HG03457 (cell line): ENCODE results near the gene ISCA2.

Source experiments
- ATAC-seq: cut with Tn5 transposase; IDR thresholded peaks from one replicate; pipeline ENCODE4 v1.9.1; 2021; ENCODE audit warnings: moderate number of reproducible peaks; ENCODE audit not compliant: unreplicated experiment

ISCA2 gene

DNA sequence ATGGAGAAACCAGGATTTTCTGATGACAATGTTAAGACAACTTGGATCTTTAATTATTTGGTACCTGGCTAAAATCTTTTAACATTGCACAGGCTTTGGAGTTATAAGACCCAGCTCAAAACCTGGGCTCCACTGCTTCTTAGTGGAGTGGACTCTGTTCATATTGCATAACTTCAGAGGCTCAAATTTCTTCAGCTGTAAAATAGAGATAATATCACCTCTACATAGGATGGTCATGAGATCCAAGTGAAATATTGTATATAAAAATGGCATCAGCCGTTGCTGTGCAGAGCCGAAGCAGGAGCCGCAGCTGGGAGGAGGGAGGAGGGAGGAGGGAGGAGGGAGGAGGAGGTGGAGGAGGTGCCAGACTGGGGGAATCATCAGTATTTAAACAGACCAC, 11.0 kb upstream of the ISCA2 start:
- no peak for ATAC-seq

DNA sequence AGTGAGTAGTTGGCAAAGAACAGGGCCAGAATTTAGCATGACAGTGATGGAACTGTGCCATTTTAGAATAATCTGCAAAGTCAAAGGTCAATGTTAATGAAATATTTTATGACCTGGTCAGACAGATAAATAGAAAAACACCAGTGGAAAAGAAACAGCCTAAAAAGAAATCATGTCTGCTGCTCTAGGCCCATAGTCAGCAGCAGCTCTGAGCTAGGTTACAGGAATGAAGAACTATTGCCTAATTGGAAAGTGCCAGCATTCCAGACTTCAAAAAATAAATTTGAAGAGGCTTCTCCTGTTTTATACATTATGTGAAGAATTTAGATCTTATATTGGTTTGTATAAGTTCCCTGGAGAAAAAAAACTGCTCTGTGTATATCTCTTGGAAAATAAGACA, 10.2 kb upstream of the ISCA2 start:
- ATAC-seq, result no peak

DNA sequence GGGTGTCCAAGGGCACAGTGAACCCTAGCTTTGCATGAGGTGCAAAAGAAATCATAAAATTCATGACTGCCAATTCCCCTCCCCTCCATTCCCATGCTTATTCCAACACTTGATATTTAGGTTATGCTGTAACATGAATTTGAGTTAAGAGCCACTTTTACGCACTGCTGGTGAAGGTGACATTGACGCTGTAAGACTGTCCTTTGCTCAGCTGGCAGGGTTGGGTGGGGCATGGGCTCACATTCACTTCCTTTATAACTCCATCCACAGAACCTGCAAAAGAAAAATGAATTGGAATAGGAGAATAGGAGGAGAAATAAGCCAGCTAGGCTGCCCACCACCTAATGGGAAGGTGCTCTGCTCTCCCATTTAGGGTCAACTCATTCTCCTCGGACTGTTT, 7.4 kb upstream of the ISCA2 start:
- no peak for ATAC-seq

DNA sequence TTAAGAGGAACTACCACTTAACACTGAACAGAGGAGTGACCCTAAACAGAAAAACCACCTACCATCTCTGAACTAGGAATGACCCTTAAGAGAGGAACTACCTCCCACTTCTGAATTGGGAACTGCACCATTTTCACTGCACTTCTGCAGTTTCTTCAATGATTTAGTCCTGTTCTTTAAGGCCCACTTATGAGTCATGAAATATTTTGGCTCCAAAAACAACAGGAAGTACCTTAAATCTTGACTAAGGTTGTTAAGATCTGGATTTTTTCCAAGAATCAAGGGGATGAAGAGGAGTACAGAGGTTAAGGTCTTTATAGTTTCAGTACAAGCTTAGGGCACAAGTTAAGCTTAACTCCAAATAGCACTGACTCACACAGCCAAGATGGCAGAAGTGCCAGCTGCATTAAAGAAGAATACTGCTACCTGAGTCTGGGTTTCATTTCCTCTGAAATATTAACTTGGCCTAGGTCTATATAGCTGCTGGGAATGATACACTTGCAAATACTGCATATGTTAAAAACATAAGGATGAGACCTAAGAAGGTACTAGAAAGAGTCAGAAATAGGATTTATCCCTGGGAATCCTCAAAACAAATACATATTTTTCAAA, 4.7 kb upstream of the ISCA2 start:
- no peak for ATAC-seq

DNA sequence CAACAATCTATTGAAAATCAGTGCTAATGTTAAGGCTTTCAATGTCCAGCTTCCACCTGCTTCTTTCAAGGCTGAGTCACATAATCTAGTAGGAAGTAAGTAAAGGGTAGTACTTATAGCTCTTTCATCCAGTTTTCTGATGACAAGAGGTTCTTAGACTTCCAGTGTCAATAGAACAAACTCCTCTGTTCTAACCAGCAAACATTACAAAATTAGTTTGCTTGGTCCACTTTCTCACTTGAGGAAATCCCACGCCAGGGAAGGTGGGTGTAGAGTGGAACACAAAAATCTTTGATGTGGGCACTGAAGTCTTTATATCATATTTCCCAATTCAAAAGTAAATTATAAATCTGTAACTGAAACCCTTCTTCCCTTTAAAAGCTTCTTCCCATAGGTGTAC, 3.1 kb upstream of the ISCA2 start:
- ATAC-seq, result no peak

DNA sequence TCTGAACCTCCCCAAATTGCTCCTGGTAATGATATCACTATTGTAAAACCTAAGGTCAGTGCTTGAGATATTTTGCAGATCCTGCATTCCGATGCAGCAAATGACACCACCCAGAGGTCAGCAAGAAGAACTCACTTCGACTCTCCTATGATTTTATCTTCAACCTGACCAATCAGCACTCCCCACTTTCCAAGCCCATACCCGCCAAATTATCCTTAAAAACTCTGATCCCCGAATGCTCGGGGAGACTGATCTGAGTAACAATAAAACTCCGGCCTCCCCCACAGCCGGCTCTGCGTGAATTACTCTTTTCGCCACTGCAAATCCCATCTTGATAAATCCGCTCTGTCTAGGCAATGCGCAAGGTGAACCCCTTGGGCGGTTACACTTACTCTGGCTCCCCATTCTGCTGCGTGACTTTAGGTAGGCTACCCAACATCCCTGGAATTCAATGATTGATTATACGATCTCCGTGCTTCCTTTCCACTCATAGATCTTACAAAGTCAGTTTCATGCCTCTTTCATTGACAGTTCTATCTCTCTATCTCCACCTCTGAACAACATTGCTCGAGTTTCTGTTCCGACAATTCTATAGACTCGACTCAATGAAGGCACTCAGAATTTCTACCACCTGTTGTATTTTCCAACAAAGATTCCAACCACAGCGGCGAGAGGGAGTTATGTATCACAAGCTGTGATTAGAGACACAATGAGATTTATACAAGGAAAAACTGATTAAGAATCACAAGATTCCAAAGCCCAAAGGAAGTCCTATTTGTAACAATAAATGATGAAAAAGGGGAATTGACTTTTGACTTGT, 1.4 kb upstream of the ISCA2 start:
- no peak for ATAC-seq

DNA sequence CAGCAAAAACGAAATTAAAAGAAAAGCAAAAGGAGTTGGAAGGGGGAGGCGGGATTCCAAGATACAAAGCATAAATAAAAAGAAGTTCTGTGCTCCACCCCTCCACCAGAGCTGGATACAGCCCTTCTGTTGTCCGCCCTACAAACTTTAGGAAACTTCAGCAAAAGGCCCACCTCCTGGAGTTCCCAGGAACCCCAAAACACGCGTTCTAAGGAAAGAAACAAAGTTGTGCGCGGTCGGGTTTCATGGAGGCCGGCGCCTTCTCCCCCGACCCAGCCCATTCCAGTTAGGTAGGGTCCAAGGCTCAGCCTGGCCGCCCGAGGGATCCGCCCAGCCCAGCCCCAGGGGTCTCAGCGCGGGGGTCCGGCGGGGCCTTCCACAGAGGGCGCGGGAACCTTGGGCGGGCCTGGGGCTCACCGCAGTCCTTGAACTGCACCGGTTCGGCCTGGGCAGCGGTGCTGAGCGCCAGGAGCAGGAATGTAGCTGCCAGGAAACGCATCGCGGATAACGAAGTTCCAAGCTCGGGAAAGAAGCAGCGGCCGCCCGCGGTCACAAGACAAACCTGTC, 706 bp upstream of the ISCA2 start, which contains the start of gene NPC2:
Gene NPC2 (minus strand): TSS at position 530 of the 567 bp plus-strand sequence. CDS start 31 bp downstream, at position 499.
- ATAC-seq, result peak; percentile 4

DNA sequence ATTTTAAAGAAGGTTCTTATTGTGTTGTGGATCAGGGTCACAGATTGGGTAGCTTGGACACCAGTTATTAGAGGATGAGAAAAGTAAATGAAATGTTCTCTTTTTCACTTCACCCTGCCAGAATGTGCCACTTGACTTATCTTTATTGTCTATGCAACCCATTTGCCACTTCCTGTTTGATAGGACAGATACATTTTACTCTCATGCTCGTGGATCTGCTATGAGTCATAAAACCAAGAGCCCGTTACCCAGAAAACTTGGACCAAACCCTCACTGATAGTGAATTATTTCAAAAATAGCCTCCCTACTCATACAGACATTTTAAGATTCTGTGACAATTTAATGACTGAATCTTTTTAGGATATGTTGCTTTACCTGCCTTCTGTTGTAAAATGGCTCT, 1.8 kb downstream of the ISCA2 start:
- ATAC-seq, result no peak

DNA sequence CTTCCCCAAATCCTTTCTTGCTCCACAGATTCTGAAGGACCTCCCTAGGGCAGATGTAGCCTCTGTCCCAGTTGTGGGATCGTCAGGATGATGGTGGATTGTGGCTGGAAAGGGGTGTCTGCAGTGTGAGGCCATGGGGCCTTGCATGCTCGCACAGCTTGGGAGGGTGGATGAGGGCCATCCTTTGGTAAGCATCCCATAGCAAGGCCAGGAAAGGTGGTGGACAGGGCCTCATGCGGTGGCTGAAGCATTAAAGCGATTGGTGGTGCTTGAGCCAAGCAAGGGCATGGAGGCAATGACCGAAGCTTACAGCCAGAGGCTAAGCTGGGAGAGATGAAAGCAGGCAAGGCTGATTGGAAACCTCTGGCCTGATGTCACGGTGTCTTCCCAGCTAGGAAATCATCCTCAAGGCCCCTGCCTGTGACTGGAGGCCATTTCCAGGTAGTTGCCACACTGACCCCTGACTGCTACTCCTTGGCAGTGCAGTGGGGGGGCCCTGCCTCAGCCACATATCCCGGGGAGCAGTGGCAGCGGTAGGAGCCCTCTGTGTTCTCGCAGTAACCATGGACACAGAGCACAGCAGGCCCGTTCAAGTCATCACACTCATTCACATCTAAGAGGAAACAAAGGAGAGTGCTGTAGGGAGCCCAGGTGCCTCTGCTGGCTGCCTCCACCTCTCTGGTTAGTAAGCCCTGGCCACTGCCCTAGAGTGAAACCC, 7.0 kb downstream of the ISCA2 start:
- ATAC-seq, result no peak

DNA sequence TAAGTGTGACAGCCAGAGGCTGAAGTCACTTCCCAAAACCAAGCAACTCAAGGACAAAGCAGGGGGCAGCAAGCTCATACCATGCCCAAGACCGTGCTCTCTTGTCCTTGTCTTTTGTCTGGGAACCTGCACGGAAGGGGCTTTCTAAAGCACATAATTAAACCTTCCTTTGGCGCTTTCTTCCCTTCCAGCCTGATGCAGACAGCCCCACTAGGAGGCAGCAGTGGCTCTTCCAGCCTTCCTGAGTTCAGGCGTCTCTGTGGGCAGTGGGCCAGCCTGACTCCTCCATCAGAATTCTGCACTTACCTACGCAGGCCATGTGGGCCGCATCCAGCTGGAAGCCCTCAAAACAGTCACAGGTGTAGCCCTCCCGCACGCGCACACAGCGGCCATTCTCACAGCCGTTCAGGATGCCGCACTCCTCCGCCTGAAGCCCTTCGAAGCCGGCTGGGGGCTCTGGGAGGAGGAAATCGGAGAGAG, 7.6 kb downstream of the ISCA2 start:
- no peak for ATAC-seq

DNA sequence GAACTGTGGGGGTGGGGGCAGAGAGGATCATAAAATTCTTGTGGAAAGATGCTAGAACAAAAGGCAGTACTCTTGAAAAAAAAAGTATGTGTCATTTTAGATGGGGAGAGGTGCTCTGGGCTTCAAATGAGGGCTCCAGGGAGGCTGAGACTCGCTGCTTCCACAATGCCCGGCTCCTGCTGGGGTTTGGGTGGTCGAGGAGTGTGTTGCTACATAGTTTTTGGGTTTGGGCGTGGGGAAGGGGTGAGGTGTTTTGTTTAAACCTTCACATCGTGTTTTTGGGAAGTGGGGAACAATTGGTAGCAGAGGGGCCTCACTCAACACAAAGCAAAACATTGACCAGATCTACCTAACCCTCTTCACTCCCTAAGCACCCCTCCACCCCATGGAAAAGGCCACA, 8.1 kb downstream of the ISCA2 start:
- ATAC-seq, result no peak

DNA sequence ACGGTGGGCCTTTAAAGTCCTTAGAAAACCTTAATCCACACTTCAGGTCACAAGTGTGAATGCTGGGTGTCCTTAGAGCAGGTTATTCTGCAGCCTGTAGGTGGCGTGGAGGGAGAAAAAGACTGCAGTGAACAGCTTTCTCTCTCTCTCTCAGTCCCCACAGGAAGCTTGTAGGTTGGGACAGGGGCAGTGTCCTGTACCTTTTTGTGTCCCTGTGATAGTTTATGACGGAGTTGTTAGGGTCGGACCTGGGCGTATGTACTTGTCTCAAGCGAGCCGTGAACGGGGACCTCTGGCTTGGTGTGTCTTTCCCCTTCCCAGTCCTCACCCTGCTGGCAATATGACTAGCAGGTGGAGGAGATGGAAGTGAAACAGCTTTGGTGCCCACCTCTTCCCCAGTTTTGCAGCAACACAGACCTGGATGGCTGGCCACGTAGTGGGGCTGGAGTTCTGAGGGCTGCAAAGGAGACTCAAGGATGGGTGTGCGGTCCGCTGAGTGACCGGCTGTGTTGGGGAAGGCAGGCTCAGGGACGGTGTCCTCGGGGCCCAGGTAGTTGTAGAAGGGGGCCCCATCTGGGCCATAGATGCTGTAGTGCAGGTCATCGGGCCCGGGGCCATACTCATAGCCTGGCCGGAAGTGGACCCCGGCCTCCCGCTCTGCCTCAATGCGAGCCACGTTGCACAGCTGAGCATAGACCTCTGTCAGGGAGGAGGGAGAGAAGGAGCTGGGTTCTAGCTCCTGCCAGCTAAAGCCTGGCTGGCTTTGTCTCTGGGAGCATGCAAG, 8.9 kb downstream of the ISCA2 start:
- ATAC-seq, result no peak

DNA sequence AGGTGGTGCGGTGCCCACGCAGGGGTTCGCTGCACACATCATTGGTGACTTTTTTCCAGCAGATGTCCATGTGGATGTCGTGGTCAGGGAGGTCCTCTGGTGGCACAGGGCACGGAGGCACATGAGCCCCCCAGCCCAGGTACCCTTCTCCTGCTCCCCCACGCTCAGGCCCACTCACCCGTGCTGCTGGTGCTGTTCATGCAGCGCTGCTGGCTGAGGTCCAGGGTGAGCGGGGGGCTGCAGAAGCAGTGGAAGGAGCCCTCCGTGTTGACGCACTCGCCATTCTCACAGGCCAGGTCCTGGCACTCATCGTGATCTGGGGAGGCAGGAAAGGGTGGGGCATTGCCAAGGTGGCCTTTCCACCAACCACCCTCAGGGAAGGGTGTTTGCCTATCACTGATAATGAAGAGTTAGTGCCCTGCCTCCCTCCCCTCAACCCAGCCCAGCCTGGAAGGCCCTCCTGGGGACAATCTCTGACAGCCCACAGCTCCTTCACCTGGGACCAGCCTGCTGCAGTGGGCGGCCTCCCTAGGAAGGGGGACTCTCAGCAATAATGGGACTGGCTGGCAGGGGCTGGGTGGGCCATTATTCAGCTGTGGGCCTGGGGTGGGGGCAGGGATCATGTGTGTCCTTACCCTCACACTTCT, 9.8 kb downstream of the ISCA2 start:
- no peak for ATAC-seq

DNA sequence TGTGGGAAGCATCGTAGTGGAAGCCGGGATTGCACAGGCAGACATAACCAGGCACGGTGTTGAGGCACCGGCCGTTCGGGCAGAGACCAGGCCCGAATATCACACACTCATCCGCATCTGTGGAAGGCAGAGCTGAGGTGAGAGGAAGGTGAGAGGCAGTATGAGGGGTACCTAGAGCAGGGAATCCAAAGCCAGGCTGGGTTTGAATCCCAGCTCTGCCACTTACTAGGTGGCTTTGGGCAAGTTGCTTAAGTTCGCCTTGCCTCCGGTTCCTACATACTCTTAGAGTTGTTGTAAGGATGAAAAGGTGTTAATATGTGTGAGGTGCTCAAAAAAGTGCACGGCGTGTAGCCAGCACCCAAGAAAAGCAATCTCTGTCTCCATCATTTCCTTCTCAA, 10.4 kb downstream of the ISCA2 start:
- ATAC-seq, result no peak

DNA sequence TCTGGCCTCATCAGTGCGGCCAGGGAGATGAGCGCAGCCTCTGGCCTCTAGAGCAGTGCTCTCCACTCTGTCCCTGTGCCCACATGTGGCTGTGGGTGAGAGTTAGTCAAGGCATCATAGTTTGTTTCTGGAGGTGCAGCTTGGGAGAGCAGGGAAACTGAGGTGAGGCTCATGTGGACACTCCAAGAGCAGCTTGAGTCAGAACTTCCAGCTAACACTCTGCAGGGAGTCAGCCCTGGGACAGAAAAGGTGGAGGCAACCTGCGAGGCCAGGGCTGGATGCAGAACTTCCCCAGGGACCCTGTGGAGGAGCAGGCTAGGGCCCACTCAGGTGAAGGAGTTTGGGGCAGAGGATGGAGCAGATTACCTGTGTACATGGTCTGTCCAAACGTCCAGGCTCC, 10.8 kb downstream of the ISCA2 start:
- ATAC-seq, result no peak

DNA sequence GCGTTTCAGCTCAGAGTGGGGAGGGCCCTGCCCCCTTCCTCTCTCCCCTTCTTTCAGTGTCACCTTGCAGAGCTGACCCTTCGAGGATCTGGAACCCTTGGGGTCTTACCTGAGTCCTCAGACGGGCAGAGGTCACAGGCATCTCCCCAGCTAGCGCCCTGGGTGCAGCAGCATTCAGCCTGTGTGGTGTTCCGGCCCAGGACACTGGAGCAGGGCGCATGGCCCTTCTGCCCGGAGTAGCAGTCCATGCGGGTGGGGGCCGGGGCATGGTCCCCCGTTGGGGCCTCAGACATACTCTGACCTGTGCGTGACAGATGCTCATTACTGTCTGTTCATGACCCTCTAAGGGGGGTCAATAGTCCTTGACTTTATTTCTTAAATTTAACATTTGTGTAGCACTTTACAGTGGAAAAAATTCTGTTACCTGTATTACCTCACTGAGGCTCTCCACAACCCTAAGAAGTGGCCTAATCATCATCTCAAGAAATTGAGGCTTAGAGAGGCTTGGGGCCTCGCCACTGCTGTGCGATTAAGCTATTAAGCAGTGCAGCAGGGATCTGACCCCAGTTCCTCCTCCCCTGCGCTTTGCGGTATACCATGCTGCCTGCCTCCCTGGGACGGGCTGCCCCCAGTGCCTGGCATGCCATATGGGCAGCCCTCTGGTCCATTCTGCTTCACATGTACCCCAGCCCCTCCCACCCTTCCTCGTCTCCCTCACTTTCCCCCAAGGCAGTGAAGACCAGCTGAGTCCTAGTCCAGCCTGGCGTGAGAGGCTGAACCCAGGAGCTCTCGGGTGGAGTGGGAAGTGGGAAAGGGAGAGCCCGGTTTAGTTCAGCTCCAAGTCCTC, 11.5 kb downstream of the ISCA2 start:
- no peak for ATAC-seq

DNA sequence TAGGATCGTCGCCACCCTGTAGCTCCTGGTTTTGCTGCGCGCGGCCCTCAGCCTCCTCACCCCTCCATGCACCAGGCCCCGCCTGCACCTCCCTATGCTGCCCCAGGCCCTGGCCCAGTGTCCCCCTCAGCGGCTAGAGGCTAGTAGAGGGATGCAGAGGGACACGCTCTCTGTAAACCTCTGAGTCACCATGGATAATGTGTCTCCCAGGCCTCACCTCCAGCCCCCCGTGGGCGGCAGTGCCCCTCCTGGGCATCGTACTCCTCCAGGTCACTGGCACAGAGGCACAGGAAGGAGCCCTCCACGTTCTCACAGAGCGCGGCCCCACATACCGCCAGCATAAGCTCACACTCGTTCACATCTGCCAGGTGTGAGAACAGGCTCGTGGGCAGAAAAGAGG, 12.3 kb downstream of the ISCA2 start:
- no peak for ATAC-seq

DNA sequence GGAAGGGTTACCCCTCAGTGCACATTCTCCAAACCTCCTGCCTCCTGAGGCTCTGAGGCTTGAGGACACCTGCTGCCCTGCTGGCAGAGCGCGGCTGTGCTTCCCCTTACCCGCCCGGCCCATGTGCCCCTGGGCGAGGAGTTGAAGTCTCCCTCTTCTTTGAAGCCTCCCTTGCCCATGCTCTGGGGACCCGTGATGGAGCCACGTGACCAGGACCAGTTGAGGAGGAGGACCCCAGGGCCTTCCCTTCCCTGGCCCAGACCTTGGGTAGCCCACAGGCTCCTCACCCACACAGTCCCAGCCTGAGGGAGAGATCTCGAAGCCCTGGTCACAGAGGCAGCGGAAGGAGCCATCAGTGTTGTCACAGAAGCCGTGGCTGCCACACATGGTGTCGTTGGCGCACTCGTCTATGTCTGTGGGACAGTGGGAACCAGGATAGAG, 12.9 kb downstream of the ISCA2 start:
- ATAC-seq, result no peak

DNA sequence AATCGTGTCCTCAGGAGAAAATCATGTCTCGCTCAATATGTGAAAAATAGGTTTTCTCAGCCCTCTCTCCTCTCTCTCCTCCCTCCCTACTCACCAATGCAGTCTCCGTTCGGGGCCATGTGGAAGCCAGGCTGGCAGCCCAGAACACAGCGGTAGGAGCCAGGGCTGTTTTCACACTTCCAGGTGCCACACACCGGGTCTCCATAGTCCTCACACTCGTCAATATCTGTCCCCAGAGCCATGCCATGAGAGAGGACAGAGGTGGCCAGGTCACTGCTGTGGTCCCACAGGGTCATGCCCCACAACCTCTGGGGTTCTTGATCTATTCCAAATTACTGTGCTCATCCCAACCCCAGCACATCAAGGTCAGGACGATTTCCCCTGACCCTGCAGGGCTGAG, 13.5 kb downstream of the ISCA2 start:
- no peak for ATAC-seq
